Parathyroid adenoma (tissue), 2 donors: ENCODE measurements around the gene RERE.

ENCODE experiments used
- H2AFZ ChIP-seq: fragments of 300-600 bp; sonication (generic); one replicate; pipeline ENCODE4 v1.7.0; 2017; ENCODE audit warnings: antibody characterized with exemption, mild to moderate bottlenecking
- H3K27ac ChIP-seq: fragments of 300-600 bp; sonication (generic); one replicate; pipeline ENCODE4 v1.7.0; 2017
- H3K27me3 ChIP-seq: fragments of 300-600 bp; sonication (generic); one replicate; pipeline ENCODE4 v1.7.0; 2017; ENCODE audit warnings: low read length; ENCODE audit not compliant: control insufficient read depth, insufficient read depth
- H3K36me3 ChIP-seq: fragments of 300-600 bp; sonication (generic); one replicate; pipeline ENCODE4 v1.7.0; 2017; ENCODE audit warnings: low read length; ENCODE audit not compliant: control insufficient read depth, insufficient read depth
- H3K4me1 ChIP-seq: fragments of 300-600 bp; sonication (generic); one replicate; pipeline ENCODE4 v1.7.0; 2017; ENCODE audit warnings: control low read depth
- H3K4me2 ChIP-seq: fragments of 300-600 bp; sonication (generic); one replicate; pipeline ENCODE4 v1.7.0; 2017; ENCODE audit warnings: low read length
- H3K4me3 ChIP-seq: fragments of 300-600 bp; sonication (generic); one replicate; pipeline ENCODE4 v1.7.0; 2017; ENCODE audit warnings: low read depth, low read length
- H3K79me2 ChIP-seq: fragments of 300-600 bp; sonication (generic); one replicate; pipeline ENCODE4 v1.7.0; 2017; ENCODE audit warnings: control low read depth
- H3K9ac ChIP-seq: fragments of 300-600 bp; sonication (generic); one replicate; pipeline ENCODE4 v1.7.0; 2017; ENCODE audit warnings: mild to moderate bottlenecking
- H3K9me3 ChIP-seq: fragments of 300-600 bp; sonication (generic); one replicate; pipeline ENCODE4 v1.7.0; 2017; ENCODE audit warnings: low read length; ENCODE audit not compliant: control insufficient read depth
- CTCF ChIP-seq: fragments of 300-600 bp; sonication (generic); IDR thresholded peaks from one replicate; pipeline ENCODE4 v1.7.0; 2017; ENCODE audit warnings: antibody characterized with exemption, mild to moderate bottlenecking
- donor health status: primary hyperparathyroidism.

RERE gene

GRCh38 chr1:8845104-8846097 lies 28.0 kb upstream of the RERE start:
- Histone ChIP-seq H2AFZ (no peak overlapping the region), H3K4me1 (peaks cover 4% of the 10 kb centered on the region), H3K79me2 (no peaks in the 10 kb centered on the region), H3K27me3 (no peaks in the 10 kb centered on the region), H3K4me3 (no peak overlapping the region), H3K27ac (no peak overlapping the region), H3K4me2 (no peak overlapping the region), H3K9me3 (no peaks in the 10 kb centered on the region), H3K9ac (no peak overlapping the region), H3K36me3 (no peaks in the 10 kb centered on the region)
- TF ChIP-seq CTCF: no peak

GRCh38 chr1:8844501-8845006 lies 27.1 kb upstream of the RERE start:
- H3K9me3 ChIP-seq: no peaks in the 10 kb centered on the region
- no peak for TF ChIP-seq CTCF
- no peak overlapping the region for H3K9ac ChIP-seq
- H3K27me3 ChIP-seq: no peaks in the 10 kb centered on the region
- H3K4me2 ChIP-seq: no peak overlapping the region
- H2AFZ ChIP-seq: no peak overlapping the region
- no peak overlapping the region for H3K4me3 ChIP-seq
- H3K79me2 ChIP-seq: no peaks in the 10 kb centered on the region
- no peaks in the 10 kb centered on the region for H3K36me3 ChIP-seq
- H3K4me1 ChIP-seq: peaks cover 4% of the 10 kb centered on the region
- H3K27ac ChIP-seq: no peak overlapping the region

- H3K4me3 ChIP-seq: no peak overlapping the region
Measured at GRCh38 chr1:8841395-8841794, 24.0 kb upstream of the RERE start.

GRCh38 chr1:8839990-8840389 lies 22.6 kb upstream of the RERE start:
- H2AFZ ChIP-seq: no peak overlapping the region
- H3K79me2 ChIP-seq: no peaks in the 10 kb centered on the region
- no peaks in the 10 kb centered on the region for H3K9me3 ChIP-seq
- H3K4me2 ChIP-seq: no peak overlapping the region
- no peaks in the 10 kb centered on the region for H3K4me1 ChIP-seq
- no peaks in the 10 kb centered on the region for H3K27me3 ChIP-seq
- no peak for TF ChIP-seq CTCF
- no peak overlapping the region for H3K27ac ChIP-seq
- no peak overlapping the region for H3K9ac ChIP-seq
- H3K4me3 ChIP-seq: no peak overlapping the region
- H3K36me3 ChIP-seq: no peaks in the 10 kb centered on the region

More at GRCh38 chr1:8841395-8841794, 24.0 kb upstream of the RERE start:
- H2AFZ ChIP-seq: no peak overlapping the region
- H3K4me1 ChIP-seq: no peaks in the 10 kb centered on the region
- no peak overlapping the region for H3K27ac ChIP-seq
- H3K9ac ChIP-seq: no peak overlapping the region
- no peaks in the 10 kb centered on the region for H3K27me3 ChIP-seq
- no peaks in the 10 kb centered on the region for H3K79me2 ChIP-seq
- no peak for TF ChIP-seq CTCF
- H3K36me3 ChIP-seq: no peaks in the 10 kb centered on the region
- no peak overlapping the region for H3K4me2 ChIP-seq
- H3K9me3 ChIP-seq: no peaks in the 10 kb centered on the region
